T-helper 22 cell (primary cell): ENCODE measurements around the gene SPTLC2.
"Not testable (repeated sequence)": the region's sequence is repeated elsewhere in the genome, so short reads cannot be mapped to it uniquely, and the experiment has no call there.

Experiments used
- DNase-seq: peaks from one replicate; pipeline ENCODE4 v3.0.0-alpha.2; 2020; ENCODE audit warnings: low read depth

The SPTLC2 gene

GRCh38 chr14:77547512-77548180 lies 68.8 kb downstream of the SPTLC2 start:
- DNase-seq, result no peak

- DNase-seq, result not testable (repeated sequence)
Measured at GRCh38 chr14:77545171-77545570, 71.3 kb downstream of the SPTLC2 start.

- DNase-seq, result no peak
Measured at GRCh38 chr14:77544571-77544970, 71.9 kb downstream of the SPTLC2 start.

- no peak for DNase-seq
Measured at GRCh38 chr14:77543637-77544334, 72.7 kb downstream of the SPTLC2 start.

GRCh38 chr14:77543240-77543551 lies 73.2 kb downstream of the SPTLC2 start:
- no peak for DNase-seq

GRCh38 chr14:77542421-77543239 lies 73.8 kb downstream of the SPTLC2 start:
- no peak for DNase-seq

- DNase-seq, result no peak
Measured at GRCh38 chr14:77541905-77542304, 74.5 kb downstream of the SPTLC2 start.

GRCh38 chr14:77536951-77537350 lies 79.5 kb downstream of the SPTLC2 start:
- not testable (repeated sequence) for DNase-seq

GRCh38 chr14:77531071-77531470 lies 85.4 kb downstream of the SPTLC2 start:
- DNase-seq, result no peak

- no peak for DNase-seq
Measured at GRCh38 chr14:77529963-77530362, 86.5 kb downstream of the SPTLC2 start.

- no peak for DNase-seq
Measured at GRCh38 chr14:77529213-77529612, 87.2 kb downstream of the SPTLC2 start.

- DNase-seq, result not testable (repeated sequence)
Measured at GRCh38 chr14:77528701-77529100, 87.7 kb downstream of the SPTLC2 start.

- DNase-seq, result no peak
Measured at GRCh38 chr14:77526266-77526665, 90.2 kb downstream of the SPTLC2 start.

GRCh38 chr14:77524536-77524935 lies 91.9 kb downstream of the SPTLC2 start:
- no peak for DNase-seq

- DNase-seq, result no peak
Measured at GRCh38 chr14:77523109-77523508, 93.3 kb downstream of the SPTLC2 start.

GRCh38 chr14:77520555-77520954 lies 95.9 kb downstream of the SPTLC2 start:
- DNase-seq, result no peak

- no peak for DNase-seq
Measured at GRCh38 chr14:77516126-77516525, 100.3 kb downstream of the SPTLC2 start.

GRCh38 chr14:77511486-77512162 lies 104.8 kb downstream of the SPTLC2 start:
- DNase-seq, result no peak

GRCh38 chr14:77509366-77509765 lies 107.1 kb downstream of the SPTLC2 start:
- no peak for DNase-seq

GRCh38 chr14:77508876-77509275 lies 107.6 kb downstream of the SPTLC2 start:
- DNase-seq, result no peak

- no peak for DNase-seq
Measured at GRCh38 chr14:77508249-77508648, 108.2 kb downstream of the SPTLC2 start.

- no peak for DNase-seq
Measured at GRCh38 chr14:77507762-77508161, 108.7 kb downstream of the SPTLC2 start.
